DND-41 (cell line): ENCODE measurements around the gene AAGAB.

Source experiments
- EZH2 ChIP-seq: IDR thresholded peaks from 3 replicates; pipeline ENCODE4 v1.6.1; 2012; ENCODE audit warnings: borderline replicate concordance, low read depth, mild to moderate bottlenecking, moderate library complexity, low read length, inconsistent platforms; ENCODE audit not compliant: severe bottlenecking
- TF ChIP-seq, protein P1 (sequence below): IDR thresholded peaks from 2 replicates; pipeline ENCODE4 v1.5.1; 2012; ENCODE audit warnings: borderline replicate concordance, low read length, moderate library complexity, mild to moderate bottlenecking; ENCODE audit not compliant: poor library complexity, severe bottlenecking; ENCODE audit errors: extremely low read depth

DNA sequence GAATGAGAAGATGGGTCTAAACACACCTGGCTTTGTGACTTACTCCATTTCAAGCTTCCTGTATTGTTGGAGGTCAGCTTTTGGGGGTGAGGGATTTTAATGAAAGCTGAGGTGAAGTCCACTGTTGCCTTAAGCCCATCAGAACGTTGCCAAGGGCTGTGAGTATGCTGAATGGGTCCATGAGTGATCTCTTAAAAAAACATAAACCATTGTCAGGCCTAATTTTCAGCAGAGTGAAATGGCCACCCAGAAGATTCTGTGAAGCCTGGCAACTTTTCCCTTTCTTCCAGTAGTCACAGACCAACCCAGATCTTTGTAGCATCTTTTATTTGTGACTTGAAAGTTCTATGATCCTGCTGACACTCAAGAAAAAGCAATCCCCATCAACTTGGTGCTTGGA lies 102.0 kb downstream of the AAGAB start:
- TF ChIP-seq, protein P1, sequence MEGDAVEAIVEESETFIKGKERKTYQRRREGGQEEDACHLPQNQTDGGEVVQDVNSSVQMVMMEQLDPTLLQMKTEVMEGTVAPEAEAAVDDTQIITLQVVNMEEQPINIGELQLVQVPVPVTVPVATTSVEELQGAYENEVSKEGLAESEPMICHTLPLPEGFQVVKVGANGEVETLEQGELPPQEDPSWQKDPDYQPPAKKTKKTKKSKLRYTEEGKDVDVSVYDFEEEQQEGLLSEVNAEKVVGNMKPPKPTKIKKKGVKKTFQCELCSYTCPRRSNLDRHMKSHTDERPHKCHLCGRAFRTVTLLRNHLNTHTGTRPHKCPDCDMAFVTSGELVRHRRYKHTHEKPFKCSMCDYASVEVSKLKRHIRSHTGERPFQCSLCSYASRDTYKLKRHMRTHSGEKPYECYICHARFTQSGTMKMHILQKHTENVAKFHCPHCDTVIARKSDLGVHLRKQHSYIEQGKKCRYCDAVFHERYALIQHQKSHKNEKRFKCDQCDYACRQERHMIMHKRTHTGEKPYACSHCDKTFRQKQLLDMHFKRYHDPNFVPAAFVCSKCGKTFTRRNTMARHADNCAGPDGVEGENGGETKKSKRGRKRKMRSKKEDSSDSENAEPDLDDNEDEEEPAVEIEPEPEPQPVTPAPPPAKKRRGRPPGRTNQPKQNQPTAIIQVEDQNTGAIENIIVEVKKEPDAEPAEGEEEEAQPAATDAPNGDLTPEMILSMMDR: no peak
- no peak for TF ChIP-seq EZH2
